HEK293 (cell line): ENCODE data around the gene DPYSL5.

ENCODE experiments used
- CTCF ChIA-PET: fragments of 350-600 bp; formaldehyde crosslinking; extraction: SDS; loops from one replicate; lab custom pipeline; 2021; ENCODE audit warnings: antibody characterized with exemption; lab: Yijun Ruan, JAX
- POLR2A ChIA-PET: fragments of 300-600 bp; formaldehyde crosslinking; extraction: SDS; loops from one replicate; lab custom pipeline; 2020; ENCODE audit warnings: antibody characterized with exemption, inconsistent platforms; lab: Yijun Ruan, JAX
- H3K27ac ChIP-seq: fragments of 200-500 bp; sonication (Bioruptor generic); 2 replicates; pipeline ENCODE4 v1.5.1; 2014; ENCODE audit warnings: low read depth, low read length, control low read depth, inconsistent platforms; ENCODE audit errors: extremely low read depth
- H3K36me3 ChIP-seq, 2 experiments: fragments of 200-500 bp in 1 of 2; sonication (Bioruptor generic) in 1 of 2; 1 replicate in 1 of 2; 2 replicates in 1 of 2; pipeline ENCODE4 v1.5.1; 2014 to 2017; ENCODE audit warnings: inconsistent platforms in 2 of 2, low read length in 2 of 2; ENCODE audit not compliant: control insufficient read depth in 2 of 2, insufficient read depth in 1 of 2
- H3K4me1 ChIP-seq: fragments of 200-500 bp; sonication (Bioruptor generic); 2 replicates; pipeline ENCODE4 v1.5.1; 2014; ENCODE audit warnings: mild to moderate bottlenecking, low read length, inconsistent platforms; ENCODE audit not compliant: control insufficient read depth, insufficient read depth
- H3K4me3 ChIP-seq: 2 replicates; pipeline ENCODE4 v1.5.1; 2011; ENCODE audit warnings: low read depth, mild to moderate bottlenecking, control low read depth, low read length, moderate library complexity
- H3K9me3 ChIP-seq: fragments of 200-500 bp; sonication (Bioruptor generic); 2 replicates; pipeline ENCODE4 v1.5.1; 2014; ENCODE audit warnings: low read depth, low read length, inconsistent platforms; ENCODE audit not compliant: control insufficient read depth, insufficient read depth
- MEIS1 ChIP-seq: sonication (generic); formaldehyde crosslinking; IDR thresholded peaks from 2 replicates; pipeline ENCODE4 v1.8.1; 2022; ENCODE audit warnings: missing genetic modification reagents, mild to moderate bottlenecking, borderline replicate concordance
- PRDM1 ChIP-seq: fragments of 450-650 bp; formaldehyde crosslinking; IDR thresholded peaks from 2 replicates; pipeline ENCODE4; 2016; ENCODE audit warnings: missing biosample characterization, missing genetic modification characterization
- REPIN1 ChIP-seq: fragments of 450-650 bp; formaldehyde crosslinking; IDR thresholded peaks from 2 replicates; pipeline ENCODE4 v1.5.1; 2017; ENCODE audit warnings: missing biosample characterization, missing genetic modification characterization, low read depth
- SCRT2 ChIP-seq: fragments of 450-650 bp; formaldehyde crosslinking; IDR thresholded peaks from 2 replicates; pipeline ENCODE4 v1.5.1; 2016; ENCODE audit warnings: missing biosample characterization, missing genetic modification characterization
- WT1 ChIP-seq: fragments of 450-650 bp; formaldehyde crosslinking; IDR thresholded peaks from 2 replicates; pipeline ENCODE4 v1.5.1; 2016; ENCODE audit warnings: missing biosample characterization, missing genetic modification characterization
- ZBTB1 ChIP-seq: fragments of 450-650 bp; formaldehyde crosslinking; IDR thresholded peaks from 2 replicates; pipeline ENCODE4 v1.5.1; 2016; ENCODE audit warnings: missing biosample characterization, missing genetic modification characterization
- ZBTB48 ChIP-seq: fragments of 450-650 bp; formaldehyde crosslinking; IDR thresholded peaks from 2 replicates; pipeline ENCODE4 v1.5.1; 2016; ENCODE audit warnings: missing biosample characterization, missing genetic modification characterization
- ZFP37 ChIP-seq: fragments of 450-650 bp; formaldehyde crosslinking; IDR thresholded peaks from 2 replicates; pipeline ENCODE4 v1.5.1; 2016; ENCODE audit warnings: missing biosample characterization, missing genetic modification characterization
- ZNF121 ChIP-seq: fragments of 450-650 bp; formaldehyde crosslinking; IDR thresholded peaks from 2 replicates; pipeline ENCODE4 v1.5.1; 2016; ENCODE audit warnings: missing biosample characterization, missing genetic modification characterization
- ZNF155 ChIP-seq: fragments of 450-650 bp; formaldehyde crosslinking; IDR thresholded peaks from 2 replicates; pipeline ENCODE4 v1.5.1; 2016; ENCODE audit warnings: missing biosample characterization, missing genetic modification characterization
- ZNF23 ChIP-seq: fragments of 450-650 bp; formaldehyde crosslinking; IDR thresholded peaks from 2 replicates; pipeline ENCODE4 v1.5.1; 2016; ENCODE audit warnings: missing biosample characterization, missing genetic modification characterization, borderline replicate concordance
- ZNF350 ChIP-seq: fragments of 450-650 bp; formaldehyde crosslinking; IDR thresholded peaks from 2 replicates; pipeline ENCODE4 v1.5.0; 2017; ENCODE audit warnings: missing biosample characterization, mild to moderate bottlenecking, missing genetic modification characterization
- ZNF501 ChIP-seq: fragments of 450-650 bp; formaldehyde crosslinking; IDR thresholded peaks from 2 replicates; pipeline ENCODE4 v1.5.1; 2016; ENCODE audit warnings: missing biosample characterization, missing genetic modification characterization
- ZNF560 ChIP-seq: fragments of 450-650 bp; formaldehyde crosslinking; IDR thresholded peaks from 2 replicates; pipeline ENCODE4 v1.5.1; 2017; ENCODE audit warnings: missing biosample characterization, missing genetic modification characterization, borderline replicate concordance
- ZNF561 ChIP-seq: fragments of 450-650 bp; IDR thresholded peaks from 2 replicates; pipeline ENCODE4 v1.5.1; 2018; ENCODE audit warnings: missing biosample characterization, missing genetic modification characterization, borderline replicate concordance
- ZNF664 ChIP-seq: fragments of 450-650 bp; formaldehyde crosslinking; IDR thresholded peaks from 2 replicates; pipeline ENCODE4 v1.5.1; 2016; ENCODE audit warnings: missing biosample characterization, missing genetic modification characterization
- ZNF701 ChIP-seq: fragments of 450-650 bp; formaldehyde crosslinking; IDR thresholded peaks from 2 replicates; pipeline ENCODE4 v1.5.1; 2016; ENCODE audit warnings: missing biosample characterization, missing genetic modification characterization
- ZNF747 ChIP-seq: fragments of 450-650 bp; formaldehyde crosslinking; IDR thresholded peaks from 2 replicates; pipeline ENCODE4 v1.5.1; 2016; ENCODE audit warnings: missing biosample characterization, missing genetic modification characterization
- ZNF76 ChIP-seq: fragments of 450-650 bp; formaldehyde crosslinking; IDR thresholded peaks from 2 replicates; pipeline ENCODE4; 2016; ENCODE audit warnings: low read depth, missing biosample characterization, missing genetic modification characterization, borderline replicate concordance
- ZNF776 ChIP-seq: fragments of 450-650 bp; formaldehyde crosslinking; IDR thresholded peaks from 2 replicates; pipeline ENCODE4 v1.5.0; 2017; ENCODE audit warnings: missing biosample characterization, missing genetic modification characterization, borderline replicate concordance
- TF ChIP-seq, protein P1 (sequence below): fragments of 450-650 bp; formaldehyde crosslinking; IDR thresholded peaks from 2 replicates; pipeline ENCODE4 v1.5.1; 2016; ENCODE audit warnings: missing biosample characterization, missing genetic modification characterization
- TF ChIP-seq, protein P2 (sequence below): fragments of 450-650 bp; formaldehyde crosslinking; IDR thresholded peaks from 2 replicates; pipeline ENCODE4 v1.5.1; 2016; ENCODE audit warnings: missing biosample characterization, missing genetic modification characterization, low read depth
- TF ChIP-seq, protein P3 (sequence below): fragments of 450-650 bp; formaldehyde crosslinking; IDR thresholded peaks from 2 replicates; pipeline ENCODE4 v1.5.1; 2016; ENCODE audit warnings: missing biosample characterization, missing genetic modification characterization
- TF ChIP-seq, protein P4 (sequence below): fragments of 450-650 bp; formaldehyde crosslinking; IDR thresholded peaks from 2 replicates; pipeline ENCODE4 v1.5.0; 2017; ENCODE audit warnings: missing biosample characterization, missing genetic modification characterization, borderline replicate concordance

The DPYSL5 gene

DNA sequence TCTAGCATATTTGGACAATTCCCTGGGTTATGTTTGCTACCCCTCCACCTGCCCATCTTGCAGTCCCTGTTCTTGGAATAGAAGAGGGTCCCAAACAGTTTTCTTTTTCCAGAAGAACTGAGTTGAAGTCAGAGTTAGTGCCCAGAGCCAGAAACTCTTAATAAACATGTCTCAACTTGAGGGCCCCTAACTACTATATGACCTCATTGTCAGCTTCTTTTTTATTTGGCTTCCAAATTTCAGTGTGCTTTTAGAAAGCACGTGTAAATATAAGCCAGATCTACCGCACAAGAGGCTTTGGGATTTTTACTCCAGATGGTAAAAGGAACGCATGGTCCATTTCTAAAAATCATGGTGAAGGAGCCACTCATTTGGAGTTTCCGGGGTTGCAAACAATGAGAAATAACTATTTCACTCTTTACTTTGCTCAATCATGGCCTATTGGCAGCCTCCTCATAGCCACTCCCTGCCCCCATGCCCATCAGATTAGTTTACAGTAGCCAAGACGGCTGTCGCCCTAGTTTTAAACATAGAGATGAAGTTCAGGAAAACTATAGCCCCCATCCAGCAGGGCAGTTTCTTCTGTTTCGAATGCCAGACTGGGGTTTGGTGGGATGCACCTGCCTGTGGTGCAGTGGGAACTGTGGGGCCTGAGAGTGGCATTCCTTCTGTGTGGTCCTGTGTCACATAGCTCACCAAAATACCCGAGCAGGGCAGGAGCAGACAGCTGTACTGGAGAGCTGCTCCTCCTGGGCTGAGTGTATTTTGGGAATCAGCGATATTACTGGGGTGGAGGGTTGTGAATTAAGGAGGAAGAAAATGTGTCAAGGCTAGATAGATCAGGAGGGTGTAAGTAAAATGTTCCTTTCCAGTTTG lies 124.2 kb downstream of the DPYSL5 start (continued):
- TF ChIP-seq, protein P1, sequence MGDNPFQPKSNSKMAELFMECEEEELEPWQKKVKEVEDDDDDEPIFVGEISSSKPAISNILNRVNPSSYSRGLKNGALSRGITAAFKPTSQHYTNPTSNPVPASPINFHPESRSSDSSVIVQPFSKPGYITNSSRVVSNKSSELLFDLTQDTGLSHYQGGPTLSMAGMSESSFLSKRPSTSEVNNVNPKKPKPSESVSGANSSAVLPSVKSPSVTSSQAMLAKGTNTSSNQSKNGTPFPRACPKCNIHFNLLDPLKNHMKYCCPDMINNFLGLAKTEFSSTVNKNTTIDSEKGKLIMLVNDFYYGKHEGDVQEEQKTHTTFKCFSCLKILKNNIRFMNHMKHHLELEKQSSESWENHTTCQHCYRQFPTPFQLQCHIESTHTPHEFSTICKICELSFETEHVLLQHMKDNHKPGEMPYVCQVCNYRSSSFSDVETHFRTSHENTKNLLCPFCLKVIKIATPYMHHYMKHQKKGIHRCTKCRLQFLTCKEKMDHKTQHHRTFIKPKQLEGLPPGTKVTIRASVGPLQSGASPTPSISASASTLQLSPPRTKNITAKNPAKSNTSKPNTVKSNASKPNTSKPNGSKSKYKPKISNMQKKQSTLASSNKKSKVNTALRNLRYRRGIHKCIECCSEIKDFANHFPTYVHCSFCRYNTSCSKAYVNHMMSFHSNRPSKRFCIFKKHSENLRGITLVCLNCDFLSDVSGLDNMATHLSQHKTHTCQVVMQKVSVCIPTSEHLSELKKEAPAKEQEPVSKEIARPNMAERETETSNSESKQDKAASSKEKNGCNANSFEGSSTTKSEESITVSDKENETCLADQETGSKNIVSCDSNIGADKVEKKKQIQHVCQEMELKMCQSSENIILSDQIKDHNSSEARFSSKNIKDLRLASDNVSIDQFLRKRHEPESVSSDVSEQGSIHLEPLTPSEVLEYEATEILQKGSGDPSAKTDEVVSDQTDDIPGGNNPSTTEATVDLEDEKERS, result no peak
- no peak for TF ChIP-seq ZNF776 (tag by site-specific recombination)
- TF ChIP-seq ZNF561 (tag by site-specific recombination), result no peak
- TF ChIP-seq ZNF76 (tag by site-specific recombination), result no peak; the same call in 1 of the 2 replicates
- TF ChIP-seq, protein P2, sequence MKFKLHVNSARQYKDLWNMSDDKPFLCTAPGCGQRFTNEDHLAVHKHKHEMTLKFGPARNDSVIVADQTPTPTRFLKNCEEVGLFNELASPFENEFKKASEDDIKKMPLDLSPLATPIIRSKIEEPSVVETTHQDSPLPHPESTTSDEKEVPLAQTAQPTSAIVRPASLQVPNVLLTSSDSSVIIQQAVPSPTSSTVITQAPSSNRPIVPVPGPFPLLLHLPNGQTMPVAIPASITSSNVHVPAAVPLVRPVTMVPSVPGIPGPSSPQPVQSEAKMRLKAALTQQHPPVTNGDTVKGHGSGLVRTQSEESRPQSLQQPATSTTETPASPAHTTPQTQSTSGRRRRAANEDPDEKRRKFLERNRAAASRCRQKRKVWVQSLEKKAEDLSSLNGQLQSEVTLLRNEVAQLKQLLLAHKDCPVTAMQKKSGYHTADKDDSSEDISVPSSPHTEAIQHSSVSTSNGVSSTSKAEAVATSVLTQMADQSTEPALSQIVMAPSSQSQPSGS, result 0 out of 2 replicates have a peak, but pooled peaks have one; percentile 16
- TF ChIP-seq MEIS1 (CRISPR knock-in tag), result no peak
- TF ChIP-seq, all 188 proteins: peak for 8

DNA sequence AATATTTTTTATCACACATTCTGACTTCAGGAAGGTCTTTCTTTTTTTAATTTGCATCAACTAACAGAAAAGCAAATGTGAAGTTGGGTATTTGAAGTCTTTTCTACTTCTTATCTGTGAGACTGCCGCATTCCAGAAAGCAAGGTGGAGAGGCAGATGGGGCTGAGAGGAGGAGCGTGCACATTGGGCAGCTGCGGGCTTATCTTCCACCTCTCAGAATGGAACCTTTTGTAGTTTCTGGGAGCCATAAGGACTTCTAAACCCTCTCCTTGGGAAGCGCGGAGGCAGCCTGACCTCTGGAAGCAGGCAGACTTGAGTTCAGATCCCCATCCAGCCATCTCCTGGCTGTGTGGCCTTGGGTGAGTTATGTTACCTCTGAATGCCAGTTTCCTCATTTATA lies 126.4 kb downstream of the DPYSL5 start:
- ChIA-PET CTCF (no interaction called here), POLR2A (no interaction called here)
- Histone ChIP-seq H3K9me3 (no peaks in the 10 kb centered on the region), H3K4me1 (peaks cover 13% of the 10 kb centered on the region), H3K4me3 (no peak overlapping the region), H3K36me3 (no peaks in the 10 kb centered on the region), H3K27ac (no peak overlapping the region)
- TF ChIP-seq ZFP37 (no peak), SCRT2 (tag by site-specific recombination) (no peak), ZNF155 (tag by site-specific recombination) (no peak), ZNF701 (no peak), ZNF350 (tag by site-specific recombination) (no peak), WT1 (no peak), REPIN1 (no peak), ZNF121 (tag by site-specific recombination) (no peak), ZNF501 (tag by site-specific recombination) (no peak), ZNF664 (no peak), ZNF560 (no peak), ZNF23 (tag by site-specific recombination) (no peak), PRDM1 (no peak), ZBTB1 (no peak), ZBTB48 (tag by site-specific recombination) (no peak), ZNF747 (no peak)
- TF ChIP-seq, protein P3, sequence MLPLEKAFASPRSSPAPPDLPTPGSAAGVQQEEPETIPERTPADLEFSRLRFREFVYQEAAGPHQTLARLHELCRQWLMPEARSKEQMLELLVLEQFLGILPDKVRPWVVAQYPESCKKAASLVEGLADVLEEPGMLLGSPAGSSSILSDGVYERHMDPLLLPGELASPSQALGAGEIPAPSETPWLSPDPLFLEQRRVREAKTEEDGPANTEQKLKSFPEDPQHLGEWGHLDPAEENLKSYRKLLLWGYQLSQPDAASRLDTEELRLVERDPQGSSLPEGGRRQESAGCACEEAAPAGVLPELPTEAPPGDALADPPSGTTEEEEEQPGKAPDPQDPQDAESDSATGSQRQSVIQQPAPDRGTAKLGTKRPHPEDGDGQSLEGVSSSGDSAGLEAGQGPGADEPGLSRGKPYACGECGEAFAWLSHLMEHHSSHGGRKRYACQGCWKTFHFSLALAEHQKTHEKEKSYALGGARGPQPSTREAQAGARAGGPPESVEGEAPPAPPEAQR (tag by site-specific recombination), result no peak
- TF ChIP-seq, protein P4, sequence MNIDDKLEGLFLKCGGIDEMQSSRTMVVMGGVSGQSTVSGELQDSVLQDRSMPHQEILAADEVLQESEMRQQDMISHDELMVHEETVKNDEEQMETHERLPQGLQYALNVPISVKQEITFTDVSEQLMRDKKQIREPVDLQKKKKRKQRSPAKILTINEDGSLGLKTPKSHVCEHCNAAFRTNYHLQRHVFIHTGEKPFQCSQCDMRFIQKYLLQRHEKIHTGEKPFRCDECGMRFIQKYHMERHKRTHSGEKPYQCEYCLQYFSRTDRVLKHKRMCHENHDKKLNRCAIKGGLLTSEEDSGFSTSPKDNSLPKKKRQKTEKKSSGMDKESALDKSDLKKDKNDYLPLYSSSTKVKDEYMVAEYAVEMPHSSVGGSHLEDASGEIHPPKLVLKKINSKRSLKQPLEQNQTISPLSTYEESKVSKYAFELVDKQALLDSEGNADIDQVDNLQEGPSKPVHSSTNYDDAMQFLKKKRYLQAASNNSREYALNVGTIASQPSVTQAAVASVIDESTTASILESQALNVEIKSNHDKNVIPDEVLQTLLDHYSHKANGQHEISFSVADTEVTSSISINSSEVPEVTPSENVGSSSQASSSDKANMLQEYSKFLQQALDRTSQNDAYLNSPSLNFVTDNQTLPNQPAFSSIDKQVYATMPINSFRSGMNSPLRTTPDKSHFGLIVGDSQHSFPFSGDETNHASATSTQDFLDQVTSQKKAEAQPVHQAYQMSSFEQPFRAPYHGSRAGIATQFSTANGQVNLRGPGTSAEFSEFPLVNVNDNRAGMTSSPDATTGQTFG (tag by site-specific recombination), result no peak
